Activated CD8-positive, alpha-beta memory T cell treated with anti-CD3 and anti-CD28 coated beads, Interleukin-2, amount 50 U/mL, for 24 hours (primary cell): ENCODE data around the gene ZNRF2.
"Not testable (repeated sequence)": the region's sequence is repeated elsewhere in the genome, so short reads cannot be mapped to it uniquely, and the experiment has no call there.

ENCODE experiments used
- DNase-seq: peaks from one replicate; pipeline ENCODE4 v3.0.0-alpha.2; 2020; ENCODE audit errors: extremely low read depth

The ZNRF2 gene

GRCh38 chr7:30353932-30354607, 69.7 kb downstream of the ZNRF2 start:
- DNase-seq: no peak

- no peak for DNase-seq
Measured at GRCh38 chr7:30354791-30355190, 70.4 kb downstream of the ZNRF2 start.

- DNase-seq: no peak
Measured at GRCh38 chr7:30359957-30360356, 75.6 kb downstream of the ZNRF2 start.

GRCh38 chr7:30363778-30364563, 79.6 kb downstream of the ZNRF2 start:
- DNase-seq: no peak

- DNase-seq: no peak
Measured at GRCh38 chr7:30364773-30365172, 80.4 kb downstream of the ZNRF2 start.

GRCh38 chr7:30365621-30366020, 81.2 kb downstream of the ZNRF2 start:
- DNase-seq: no peak

- DNase-seq: no peak
Measured at GRCh38 chr7:30366606-30367005, 82.2 kb downstream of the ZNRF2 start.

GRCh38 chr7:30367561-30367960, 83.2 kb downstream of the ZNRF2 start:
- DNase-seq: no peak

GRCh38 chr7:30369879-30370278, 85.5 kb downstream of the ZNRF2 start:
- DNase-seq: no peak

GRCh38 chr7:30371321-30371720, 86.9 kb downstream of the ZNRF2 start:
- DNase-seq: no peak

- DNase-seq: no peak
Measured at GRCh38 chr7:30378275-30378674, 93.9 kb downstream of the ZNRF2 start.

GRCh38 chr7:30379131-30379530, 94.7 kb downstream of the ZNRF2 start:
- DNase-seq: no peak

- no peak for DNase-seq
Measured at GRCh38 chr7:30379741-30380140, 95.3 kb downstream of the ZNRF2 start.

- no peak for DNase-seq
Measured at GRCh38 chr7:30380294-30380693, 95.9 kb downstream of the ZNRF2 start.

- DNase-seq: not testable (repeated sequence)
Measured at GRCh38 chr7:30380824-30381223, 96.4 kb downstream of the ZNRF2 start.

- DNase-seq: no peak
Measured at GRCh38 chr7:30382607-30383006, 98.2 kb downstream of the ZNRF2 start.

- DNase-seq: no peak
Measured at GRCh38 chr7:30389791-30390190, 105.4 kb downstream of the ZNRF2 start.

GRCh38 chr7:30390736-30391636, 106.6 kb downstream of the ZNRF2 start:
- no peak for DNase-seq

GRCh38 chr7:30391806-30392205, 107.4 kb downstream of the ZNRF2 start:
- DNase-seq: no peak

GRCh38 chr7:30395676-30396075, 111.3 kb downstream of the ZNRF2 start:
- no peak for DNase-seq

GRCh38 chr7:30396389-30396788, 112.0 kb downstream of the ZNRF2 start:
- no peak for DNase-seq

- DNase-seq: no peak
Measured at GRCh38 chr7:30403477-30403876, 119.1 kb downstream of the ZNRF2 start.
